GM10266 (cell line): ENCODE measurements around the gene CELSR1.
"Not testable (repeated sequence)": the region's sequence is repeated elsewhere in the genome, so short reads cannot be mapped to it uniquely, and the experiment has no call there.

ENCODE experiments used
- DNase-seq: peaks from one replicate; pipeline ENCODE4 v3.0.0; 2012; ENCODE audit errors: extremely low spot score
- CTCF ChIP-seq: IDR thresholded peaks from 2 replicates; pipeline ENCODE4 v1.5.1; 2012; ENCODE audit warnings: mild to moderate bottlenecking, low read depth; ENCODE audit not compliant: control insufficient read depth, insufficient read depth; ENCODE audit errors: missing control alignments

Gene CELSR1

GRCh38 chr22:46410291-46410808 lies 127.1 kb downstream of the CELSR1 start:
- DNase-seq, result no peak
- no peak for TF ChIP-seq CTCF

- TF ChIP-seq CTCF, result no peak
- no peak for DNase-seq
Observed at GRCh38 chr22:46409631-46410210, 127.7 kb downstream of the CELSR1 start.

- no peak for DNase-seq
- no peak for TF ChIP-seq CTCF
Observed at GRCh38 chr22:46408568-46409506, 128.6 kb downstream of the CELSR1 start.

- TF ChIP-seq CTCF, result no peak
- DNase-seq, result no peak
Observed at GRCh38 chr22:46407748-46408147, 129.7 kb downstream of the CELSR1 start.

- no peak for DNase-seq
- no peak for TF ChIP-seq CTCF
Observed at GRCh38 chr22:46406791-46407190, 130.6 kb downstream of the CELSR1 start.

- TF ChIP-seq CTCF, result no peak
- DNase-seq, result no peak
Observed at GRCh38 chr22:46406349-46406748, 131.1 kb downstream of the CELSR1 start.

- no peak for TF ChIP-seq CTCF
- no peak for DNase-seq
Observed at GRCh38 chr22:46405901-46406300, 131.5 kb downstream of the CELSR1 start.

GRCh38 chr22:46403880-46404279 lies 133.5 kb downstream of the CELSR1 start:
- not testable (repeated sequence) for DNase-seq
